Smooth muscle cell (in vitro differentiated cells): ENCODE results near the gene PARP16. TPM values are rescaled to one million over a fixed set of nuclear protein-coding genes. Genes with fewer than 3 reads are reported as not detected.

Experiments
- DNase-seq: peaks from one replicate; lab custom pipeline; 2025; ENCODE audit not compliant: unreplicated experiment; lab: John Stamatoyannopoulos, UW
- H2AFZ ChIP-seq: fragments of 200-600 bp; sonication (generic); 2 replicates; pipeline ENCODE4 v1.6.0; 2016; ENCODE audit warnings: antibody characterized with exemption, low read depth, mild to moderate bottlenecking
- H3F3A ChIP-seq: fragments of 200-600 bp; sonication (generic); 2 replicates; pipeline ENCODE4 v1.6.0; 2017; ENCODE audit warnings: antibody characterized with exemption, low read depth
- H3K27ac ChIP-seq: fragments of 200-600 bp; sonication (generic); 2 replicates; pipeline ENCODE4 v1.5.1; 2016; ENCODE audit warnings: low read depth, mild to moderate bottlenecking
- H3K27me3 ChIP-seq: fragments of 200-600 bp; sonication (generic); 2 replicates; pipeline ENCODE4 v1.6.1; 2016; ENCODE audit warnings: low read depth, mild to moderate bottlenecking
- H3K36me3 ChIP-seq: fragments of 200-600 bp; sonication (generic); 2 replicates; pipeline ENCODE4 v1.5.1; 2016; ENCODE audit warnings: low read depth
- H3K4me1 ChIP-seq: fragments of 200-600 bp; sonication (generic); 2 replicates; pipeline ENCODE4 v1.5.1; 2016; ENCODE audit warnings: low read depth
- H3K4me2 ChIP-seq: fragments of 200-600 bp; sonication (generic); 2 replicates; pipeline ENCODE4 v1.6.0; 2016; ENCODE audit warnings: mild to moderate bottlenecking
- H3K4me3 ChIP-seq: fragments of 200-600 bp; sonication (generic); 2 replicates; pipeline ENCODE4 v1.5.1; 2016; ENCODE audit warnings: mild to moderate bottlenecking
- H3K79me2 ChIP-seq: fragments of 200-600 bp; sonication (generic); 2 replicates; pipeline ENCODE4 v1.6.0; 2016; ENCODE audit warnings: low read depth, mild to moderate bottlenecking
- H3K9ac ChIP-seq: fragments of 200-600 bp; sonication (generic); 2 replicates; pipeline ENCODE4 v1.6.0; 2016; ENCODE audit warnings: low read depth
- H3K9me3 ChIP-seq: fragments of 200-600 bp; sonication (generic); replicated peaks from 2 replicates; pipeline ENCODE4 v1.5.1; 2016; ENCODE audit warnings: low read depth
- H4K20me1 ChIP-seq: fragments of 200-600 bp; sonication (generic); 2 replicates; pipeline ENCODE4 v1.6.0; 2016; ENCODE audit warnings: low read depth
- CTCF ChIP-seq: fragments of 200-600 bp; sonication (generic); IDR thresholded peaks from 2 replicates; pipeline ENCODE4 v1.5.1; 2017; ENCODE audit warnings: borderline replicate concordance, mild to moderate bottlenecking, antibody characterized with exemption; ENCODE audit not compliant: insufficient read depth, poor library complexity, severe bottlenecking
- WGBS: methylation state at CpG from one replicate; pipeline ENCODE4 v1.1.7; 2016; ENCODE audit warnings: low lambda C conversion rate; 5-methylcytosine and 5-hydroxymethylcytosine counted together
- polyA plus RNA-seq: library from polyadenylated mRNA; unstranded; fragments of >200 nt; fragmentation: Nextera tagmentation; extraction: Ambion mirVana; gene quantifications from 2 replicates; pipeline ENCODE4 v1.2.1, GENCODE V29; 2016
- total RNA-seq: library from RNA; depleted of rRNA; stranded (reverse); fragments of >200 nt; gene quantifications from 2 replicates; pipeline ENCODE4 v1.2.3, GENCODE V29; 2014

Gene PARP16
- total and polyA plus RNA-seq, 2 experiments from 2014 or later, result 6.0 to 15.1 TPM

- Histone ChIP-seq H3K9ac (no peak overlapping the region), H3F3A (no peaks in the 10 kb centered on the region), H3K79me2 (no peaks in the 10 kb centered on the region), H3K27ac (no peak overlapping the region), H3K36me3 (no peaks in the 10 kb centered on the region), H3K4me1 (peaks cover 13% of the 10 kb centered on the region), H2AFZ (no peak overlapping the region), H4K20me1 (no peaks in the 10 kb centered on the region), H3K9me3 (no peaks in the 10 kb centered on the region), H3K27me3 (no peaks in the 10 kb centered on the region), H3K4me2 (no peak overlapping the region), H3K4me3 (no peak overlapping the region)
- DNase-seq, result no peak
- TF ChIP-seq CTCF, result no peak
- 99% methylated on average over 21 of the region's 21 CpGs for WGBS
These were observed 42.8 kb upstream of the PARP16 start for GRCh38 chr15:65329288-65329983.

GRCh38 chr15:65328506-65329287 is 42.0 kb upstream of the PARP16 start:
- H3F3A ChIP-seq, result no peaks in the 10 kb centered on the region
- H3K36me3 ChIP-seq, result no peaks in the 10 kb centered on the region
- DNase-seq, result no peak
- no peaks in the 10 kb centered on the region for H3K27me3 ChIP-seq
- no peak overlapping the region for H3K27ac ChIP-seq
- no peak overlapping the region for H2AFZ ChIP-seq
- H3K4me1 ChIP-seq, result peaks cover 7% of the 10 kb centered on the region
- H3K4me3 ChIP-seq, result no peak overlapping the region
- H3K79me2 ChIP-seq, result no peaks in the 10 kb centered on the region
- H3K9ac ChIP-seq, result no peak overlapping the region
- no peak for TF ChIP-seq CTCF
- no peak overlapping the region for H3K4me2 ChIP-seq
- H3K9me3 ChIP-seq, result no peaks in the 10 kb centered on the region
- no peaks in the 10 kb centered on the region for H4K20me1 ChIP-seq
- WGBS, result 94% methylated on average over 21 of the region's 21 CpGs

GRCh38 chr15:65327651-65328393 is 41.1 kb upstream of the PARP16 start:
- no peak for TF ChIP-seq CTCF
- Histone ChIP-seq H3K27ac (no peak overlapping the region), H3K4me1 (peaks cover 4% of the 10 kb centered on the region), H4K20me1 (no peaks in the 10 kb centered on the region), H3K27me3 (no peaks in the 10 kb centered on the region), H3K9me3 (no peaks in the 10 kb centered on the region), H3K79me2 (no peaks in the 10 kb centered on the region), H3K4me2 (no peak overlapping the region), H3K4me3 (no peak overlapping the region), H2AFZ (no peak overlapping the region), H3K36me3 (no peaks in the 10 kb centered on the region), H3K9ac (no peak overlapping the region), H3F3A (no peaks in the 10 kb centered on the region)
- no peak for DNase-seq
- WGBS, result 98% methylated on average over 11 of the region's 12 CpGs
